ENCODE data around the gene MRPL46. TPM values are rescaled to one million over a fixed set of nuclear protein-coding genes. Genes with fewer than 3 reads are reported as not detected.

Gene MRPL46
- total and polyA plus RNA-seq, 2 donors (not counting 3 experiments of a cell fraction or from before 2014, with no cell fraction given), result 24.5 to 30.9 TPM

GRCh38 chr15:88428805-88429605, 38.2 kb downstream of the MRPL46 start:
- CTCF ChIA-PET, result no interaction called here
- dilution Hi-C loops (cut with MboI; ENCODE audit: extremely low pct_ligation_motif_present, low sequenced_read_pairs), result no loop called here
- TF ChIP-seq MYC (IDR thresholded peaks at IDR 0.05; ENCODE audit: low read depth, low read length), result no peak
- TF ChIP-seq, protein P1, sequence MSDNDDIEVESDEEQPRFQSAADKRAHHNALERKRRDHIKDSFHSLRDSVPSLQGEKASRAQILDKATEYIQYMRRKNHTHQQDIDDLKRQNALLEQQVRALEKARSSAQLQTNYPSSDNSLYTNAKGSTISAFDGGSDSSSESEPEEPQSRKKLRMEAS (IDR thresholded peaks at IDR 0.05; ENCODE audit: insufficient read depth, insufficient read length), result no peak
- no peak for TF ChIP-seq GATA2 (IDR thresholded peaks at IDR 0.05; ENCODE audit: insufficient read depth, insufficient read length, low read depth, low read length)
- TF ChIP-seq EZH2 (IDR thresholded peaks at IDR 0.05; ENCODE audit: borderline replicate concordance, low read depth, low read length, severe bottlenecking), result no peak
- TF ChIP-seq POLR2A (IDR thresholded peaks at IDR 0.05; ENCODE audit: low read depth, low read length), result no peak
- no peak for TF ChIP-seq POLR2AphosphoS5 (IDR thresholded peaks at IDR 0.05; ENCODE audit: insufficient read depth, low read depth, low read length)

GRCh38 chr15:88428053-88428452, 39.1 kb downstream of the MRPL46 start:
- Histone ChIP-seq H3K9me3 (replicated peaks; ENCODE audit: control insufficient read depth, insufficient read depth, low read length) (no peaks in the 10 kb centered on the region), H2AFZ (ENCODE audit: low read depth, low read length) (no peak overlapping the region), H3K27ac (ENCODE audit: insufficient read depth, low read depth, low read length) (no peak overlapping the region), H3K9ac (replicated peaks; ENCODE audit: extremely low read depth, insufficient read depth, low read length) (no peak overlapping the region), H3K36me3 (ENCODE audit: control insufficient read depth in 2 of 2, extremely low read depth in 1 of 2, insufficient read depth in 2 of 2, low read length in 2 of 2) (no peaks in the 10 kb centered on the region), H4K20me1 (replicated peaks; ENCODE audit: control insufficient read depth, extremely low read depth, insufficient read depth, low read length) (no peaks in the 10 kb centered on the region), H3K4me1 (ENCODE audit: control insufficient read depth, extremely low read depth, insufficient read depth, low read length) (no peaks in the 10 kb centered on the region), H3K4me2 (ENCODE audit: insufficient read depth, low read length) (no peak overlapping the region), H3K79me2 (ENCODE audit: control insufficient read depth, insufficient read depth, low read length) (no peaks in the 10 kb centered on the region), H3K27me3 (ENCODE audit: control insufficient read depth in 2 of 2, insufficient read depth in 2 of 2, low read length in 2 of 2) (no peaks in the 10 kb centered on the region), H3K9me1 (replicated peaks; ENCODE audit: control insufficient read depth, extremely low read depth, insufficient read depth, low read length) (no peaks in the 10 kb centered on the region), H3K4me3 (replicated peaks in 1 of 3; ENCODE audit: insufficient read depth in 1 of 3, low read depth in 1 of 3, low read length in 3 of 3) (no peak overlapping the region)
- DNase-seq (ENCODE audit: low read depth, low spot score), result no peak
- CTCF ChIA-PET, result no interaction called here
- POLR2A ChIA-PET, result no interaction called here
- dilution Hi-C loops (cut with MboI; ENCODE audit: extremely low pct_ligation_motif_present, low sequenced_read_pairs) (no loop called here), intact Hi-C loops (cut with micrococcal nuclease) (no loop called here)
- no peak for FAIRE-seq
- TF ChIP-seq CTCF (IDR thresholded peaks at IDR 0.05; ENCODE audit: extremely low read depth in 1 of 2, insufficient read depth in 1 of 2, low read depth in 1 of 2, low read length in 2 of 2), result no peak
- TF ChIP-seq GATA2 (IDR thresholded peaks at IDR 0.05; ENCODE audit: insufficient read depth, insufficient read length, low read depth, low read length), result no peak
- BruUV-seq (replicated peaks), result no TSS peak

More at GRCh38 chr15:88428805-88429605, 38.2 kb downstream of the MRPL46 start:
- POLR2A ChIA-PET, result no interaction called here
- Histone ChIP-seq H3K36me3 (ENCODE audit: control insufficient read depth in 2 of 2, extremely low read depth in 1 of 2, insufficient read depth in 2 of 2, low read length in 2 of 2) (no peaks in the 10 kb centered on the region), H3K27ac (ENCODE audit: insufficient read depth, low read depth, low read length) (no peak overlapping the region), H3K9ac (replicated peaks; ENCODE audit: extremely low read depth, insufficient read depth, low read length) (no peak overlapping the region), H3K4me3 (replicated peaks in 1 of 3; ENCODE audit: insufficient read depth in 1 of 3, low read depth in 1 of 3, low read length in 3 of 3) (no peak overlapping the region), H4K20me1 (replicated peaks; ENCODE audit: control insufficient read depth, extremely low read depth, insufficient read depth, low read length) (no peaks in the 10 kb centered on the region), H3K9me1 (replicated peaks; ENCODE audit: control insufficient read depth, extremely low read depth, insufficient read depth, low read length) (no peaks in the 10 kb centered on the region), H3K9me3 (replicated peaks; ENCODE audit: control insufficient read depth, insufficient read depth, low read length) (no peaks in the 10 kb centered on the region), H3K4me1 (ENCODE audit: control insufficient read depth, extremely low read depth, insufficient read depth, low read length) (no peaks in the 10 kb centered on the region), H3K4me2 (ENCODE audit: insufficient read depth, low read length) (no peak overlapping the region), H3K27me3 (ENCODE audit: control insufficient read depth in 2 of 2, insufficient read depth in 2 of 2, low read length in 2 of 2) (no peaks in the 10 kb centered on the region), H3K79me2 (ENCODE audit: control insufficient read depth, insufficient read depth, low read length) (no peaks in the 10 kb centered on the region), H2AFZ (ENCODE audit: low read depth, low read length) (no peak overlapping the region)
- intact Hi-C loops (cut with micrococcal nuclease), result no loop called here
- DNase-seq (ENCODE audit: low read depth, low spot score) (no peak), FAIRE-seq (no peak)
- BruUV-seq (replicated peaks), result no TSS peak

Measured in endothelial cell of umbilical vein (primary cell).